Measurements from ENCODE around the gene CYP27A1.

GRCh38 chr2:218863021-218863520, 81.1 kb downstream of the CYP27A1 start:
- TF ChIP-seq, protein P1, sequence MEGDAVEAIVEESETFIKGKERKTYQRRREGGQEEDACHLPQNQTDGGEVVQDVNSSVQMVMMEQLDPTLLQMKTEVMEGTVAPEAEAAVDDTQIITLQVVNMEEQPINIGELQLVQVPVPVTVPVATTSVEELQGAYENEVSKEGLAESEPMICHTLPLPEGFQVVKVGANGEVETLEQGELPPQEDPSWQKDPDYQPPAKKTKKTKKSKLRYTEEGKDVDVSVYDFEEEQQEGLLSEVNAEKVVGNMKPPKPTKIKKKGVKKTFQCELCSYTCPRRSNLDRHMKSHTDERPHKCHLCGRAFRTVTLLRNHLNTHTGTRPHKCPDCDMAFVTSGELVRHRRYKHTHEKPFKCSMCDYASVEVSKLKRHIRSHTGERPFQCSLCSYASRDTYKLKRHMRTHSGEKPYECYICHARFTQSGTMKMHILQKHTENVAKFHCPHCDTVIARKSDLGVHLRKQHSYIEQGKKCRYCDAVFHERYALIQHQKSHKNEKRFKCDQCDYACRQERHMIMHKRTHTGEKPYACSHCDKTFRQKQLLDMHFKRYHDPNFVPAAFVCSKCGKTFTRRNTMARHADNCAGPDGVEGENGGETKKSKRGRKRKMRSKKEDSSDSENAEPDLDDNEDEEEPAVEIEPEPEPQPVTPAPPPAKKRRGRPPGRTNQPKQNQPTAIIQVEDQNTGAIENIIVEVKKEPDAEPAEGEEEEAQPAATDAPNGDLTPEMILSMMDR (IDR thresholded peaks at IDR 0.05 in 8 of 11, conservative IDR thresholded peaks at IDR 0.05 in 3 of 11) = no peak
- no peak for TF ChIP-seq POLR2AphosphoS5 (IDR thresholded peaks at IDR 0.05)
